Thoracic aorta (tissue), 2 donors: ENCODE data around the gene GMDS. TPM values are rescaled to one million over a fixed set of nuclear protein-coding genes. Genes with fewer than 3 reads are reported as not detected.

Experiments
- ATAC-seq: fragments of 150-250 bp; one replicate; pipeline ENCODE4 v1.8.0; 2017; ENCODE audit warnings: low read depth; ENCODE audit not compliant: insufficient number of reproducible peaks, low FRiP score
- DNase-seq: peaks from one replicate; pipeline ENCODE4 v3.0.0-alpha.2; 2020; ENCODE audit warnings: low spot score
- H3K27ac ChIP-seq, 2 donors: fragments of 200-600 bp; sonication (generic); 1 replicate in 1 of 2; 2 replicates in 1 of 2; pipeline ENCODE4 v1.5.1; 2016; ENCODE audit warnings: mild to moderate bottlenecking in 2 of 2, moderate library complexity in 2 of 2
- H3K27me3 ChIP-seq: fragments of 200-600 bp; sonication (generic); replicated peaks from 2 replicates; pipeline ENCODE4 v1.6.0; 2016; ENCODE audit warnings: mild to moderate bottlenecking; ENCODE audit not compliant: insufficient read depth
- H3K36me3 ChIP-seq: fragments of 200-600 bp; sonication (generic); one replicate; pipeline ENCODE4 v1.5.1; 2016
- H3K4me1 ChIP-seq, 2 donors: fragments of 200-600 bp; sonication (generic); 1 replicate in 1 of 2; 2 replicates in 1 of 2; pipeline versions ENCODE4 v1.5.1 to v1.6.0; 2016; ENCODE audit warnings: low read depth in 2 of 2, mild to moderate bottlenecking in 1 of 2; ENCODE audit not compliant: control insufficient read depth in 1 of 2
- H3K4me3 ChIP-seq: fragments of 200-600 bp; sonication (generic); 2 replicates; pipeline ENCODE4 v1.5.1; 2016; ENCODE audit warnings: mild to moderate bottlenecking
- H3K9me3 ChIP-seq: fragments of 200-600 bp; sonication (generic); 2 replicates; pipeline ENCODE4 v1.5.1; 2016
- total RNA-seq, 2 donors: library from RNA; depleted of rRNA; stranded (reverse); fragments of >200 nt; gene quantifications; one replicate each; pipeline versions ENCODE4 v1.1.0 to v1.2.3, GENCODE V29; 2016
- TF ChIP-seq, protein P1 (sequence below): fragments of 200-600 bp; sonication (generic); IDR thresholded peaks from one replicate; pipeline ENCODE4 v1.5.1; 2019; ENCODE audit warnings: antibody characterized with exemption

Gene GMDS
- total RNA-seq, 2 donors from 2014 or later: 87.8 to 87.9 TPM

DNA sequence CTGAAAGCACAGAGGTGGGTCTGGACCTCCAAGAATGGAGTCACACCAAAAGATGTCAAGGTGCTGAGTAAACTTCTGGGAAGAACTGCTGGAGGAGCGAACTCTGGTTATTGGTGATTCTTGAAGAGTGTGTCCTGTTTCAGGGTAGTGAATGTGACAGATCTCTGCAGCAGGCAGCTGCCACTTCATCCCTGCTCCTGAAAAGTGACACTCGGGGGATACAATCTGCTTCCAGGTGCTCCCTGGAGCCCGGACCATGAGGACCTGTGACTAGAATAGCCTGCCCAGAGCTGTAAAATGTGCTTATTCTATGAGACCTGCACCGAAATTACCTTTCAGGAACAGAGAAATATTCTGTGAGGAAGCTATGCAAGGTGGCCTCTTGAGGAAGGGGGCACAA lies 444.6 kb downstream of the GMDS start:
- DNase-seq (no peak), ATAC-seq (no peak)
- no peaks in the 10 kb centered on the region for H3K36me3 ChIP-seq
- no peak overlapping the region for H3K4me3 ChIP-seq
- H3K9me3 ChIP-seq: no peaks in the 10 kb centered on the region
- H3K4me1 ChIP-seq: peaks cover 0 to 68% of the 10 kb centered on the region in 2 donors
- TF ChIP-seq, protein P1, sequence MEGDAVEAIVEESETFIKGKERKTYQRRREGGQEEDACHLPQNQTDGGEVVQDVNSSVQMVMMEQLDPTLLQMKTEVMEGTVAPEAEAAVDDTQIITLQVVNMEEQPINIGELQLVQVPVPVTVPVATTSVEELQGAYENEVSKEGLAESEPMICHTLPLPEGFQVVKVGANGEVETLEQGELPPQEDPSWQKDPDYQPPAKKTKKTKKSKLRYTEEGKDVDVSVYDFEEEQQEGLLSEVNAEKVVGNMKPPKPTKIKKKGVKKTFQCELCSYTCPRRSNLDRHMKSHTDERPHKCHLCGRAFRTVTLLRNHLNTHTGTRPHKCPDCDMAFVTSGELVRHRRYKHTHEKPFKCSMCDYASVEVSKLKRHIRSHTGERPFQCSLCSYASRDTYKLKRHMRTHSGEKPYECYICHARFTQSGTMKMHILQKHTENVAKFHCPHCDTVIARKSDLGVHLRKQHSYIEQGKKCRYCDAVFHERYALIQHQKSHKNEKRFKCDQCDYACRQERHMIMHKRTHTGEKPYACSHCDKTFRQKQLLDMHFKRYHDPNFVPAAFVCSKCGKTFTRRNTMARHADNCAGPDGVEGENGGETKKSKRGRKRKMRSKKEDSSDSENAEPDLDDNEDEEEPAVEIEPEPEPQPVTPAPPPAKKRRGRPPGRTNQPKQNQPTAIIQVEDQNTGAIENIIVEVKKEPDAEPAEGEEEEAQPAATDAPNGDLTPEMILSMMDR: no peak
- no peaks in the 10 kb centered on the region for H3K27me3 ChIP-seq
- H3K27ac ChIP-seq: peak overlapping the region; percentile 81 to 89

DNA sequence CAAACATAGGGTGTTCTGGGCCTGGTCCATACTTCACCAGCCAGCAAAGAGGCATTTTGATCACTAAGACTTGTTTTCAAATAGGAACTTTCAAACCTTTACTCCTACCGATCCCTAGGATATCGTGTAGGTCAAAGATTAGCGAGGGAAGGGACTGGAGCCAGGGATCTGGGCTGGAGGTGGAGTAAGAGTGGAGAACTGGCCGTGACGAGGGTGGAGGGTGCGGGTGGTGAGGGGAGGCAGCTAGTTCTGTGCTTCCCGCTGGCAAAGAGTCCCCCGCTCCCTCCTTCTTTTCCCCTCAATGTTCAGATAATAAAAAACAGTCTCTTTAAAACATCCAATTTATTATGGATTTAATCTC lies 446.5 kb downstream of the GMDS start:
- DNase-seq: no peak
- Histone ChIP-seq H3K36me3 (no peaks in the 10 kb centered on the region), H3K27ac (peak overlapping the region; percentile 33 to 57), H3K27me3 (no peaks in the 10 kb centered on the region), H3K4me1 (peaks cover 0 to 56% of the 10 kb centered on the region in 2 donors), H3K4me3 (no peak overlapping the region), H3K9me3 (no peaks in the 10 kb centered on the region)
- ATAC-seq: no peak
- TF ChIP-seq, protein P1: no peak

DNA sequence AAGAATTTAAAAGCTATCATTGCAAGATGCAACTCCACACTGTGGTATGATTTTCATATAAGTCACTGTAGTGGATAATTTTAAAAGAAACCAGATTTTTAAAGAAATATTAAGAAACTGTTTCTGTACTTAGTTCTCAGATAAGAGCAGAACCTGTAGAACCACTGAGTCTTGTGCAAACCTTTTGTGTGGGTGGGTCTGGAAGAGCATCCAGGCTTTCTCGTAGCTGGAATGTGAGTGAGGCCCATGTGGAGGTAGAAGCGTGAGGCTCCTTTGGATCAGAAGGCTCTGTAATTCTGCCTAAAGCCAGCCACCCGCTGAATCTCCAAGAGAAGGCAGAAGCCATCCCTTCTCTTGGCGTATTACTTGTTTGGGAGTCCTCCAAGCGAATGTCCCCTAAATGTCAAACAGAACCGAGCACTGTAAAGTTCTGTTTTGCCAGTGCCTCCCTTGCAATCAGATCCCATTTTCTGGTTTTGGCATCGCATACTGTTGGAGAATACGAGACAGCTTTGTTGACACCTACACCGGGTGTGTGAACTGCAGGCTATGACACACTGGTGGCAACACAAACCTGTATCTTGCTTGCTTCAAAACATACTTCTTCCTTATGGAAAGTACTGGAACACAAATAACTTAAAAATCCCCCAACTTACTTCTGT lies 447.0 kb downstream of the GMDS start:
- TF ChIP-seq, protein P1: no peak
- H3K4me3 ChIP-seq: peak overlapping the region; percentile 4

DNA sequence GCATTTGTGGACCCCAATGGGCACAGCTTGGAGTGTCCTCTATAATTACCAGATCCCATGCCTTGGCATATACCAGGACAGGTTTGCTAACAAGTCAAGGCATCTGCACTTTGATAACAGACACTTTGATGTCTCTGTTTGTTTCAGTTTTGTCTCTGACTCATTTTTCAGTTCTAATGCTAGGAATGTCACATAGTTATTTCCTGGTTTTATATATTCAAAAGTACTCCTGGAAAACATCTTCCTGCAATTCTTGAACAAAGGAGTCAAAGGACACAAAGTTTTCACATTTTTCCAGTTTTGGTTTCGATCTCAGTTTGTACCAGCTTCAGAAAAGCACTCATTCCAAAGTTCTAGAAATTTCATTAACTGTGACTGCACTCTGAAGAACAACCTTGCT lies 447.6 kb downstream of the GMDS start:
- Histone ChIP-seq H3K27ac (peak overlapping the region; percentile 33 to 57), H3K27me3 (no peaks in the 10 kb centered on the region), H3K4me3 (peak overlapping the region; percentile 4), H3K4me1 (peaks cover 0 to 45% of the 10 kb centered on the region in 2 donors), H3K9me3 (no peaks in the 10 kb centered on the region), H3K36me3 (no peaks in the 10 kb centered on the region)
- TF ChIP-seq, protein P1: no peak
- DNase-seq: no peak
- ATAC-seq: no peak

More for the DNA sequence above, 447.0 kb downstream of the GMDS start:
- Histone ChIP-seq H3K27me3 (no peaks in the 10 kb centered on the region), H3K9me3 (no peaks in the 10 kb centered on the region), H3K36me3 (no peaks in the 10 kb centered on the region), H3K27ac (peak overlapping the region; percentile 33 to 57), H3K4me1 (peaks cover 0 to 51% of the 10 kb centered on the region in 2 donors)
- ATAC-seq (no peak), DNase-seq (no peak)

DNA sequence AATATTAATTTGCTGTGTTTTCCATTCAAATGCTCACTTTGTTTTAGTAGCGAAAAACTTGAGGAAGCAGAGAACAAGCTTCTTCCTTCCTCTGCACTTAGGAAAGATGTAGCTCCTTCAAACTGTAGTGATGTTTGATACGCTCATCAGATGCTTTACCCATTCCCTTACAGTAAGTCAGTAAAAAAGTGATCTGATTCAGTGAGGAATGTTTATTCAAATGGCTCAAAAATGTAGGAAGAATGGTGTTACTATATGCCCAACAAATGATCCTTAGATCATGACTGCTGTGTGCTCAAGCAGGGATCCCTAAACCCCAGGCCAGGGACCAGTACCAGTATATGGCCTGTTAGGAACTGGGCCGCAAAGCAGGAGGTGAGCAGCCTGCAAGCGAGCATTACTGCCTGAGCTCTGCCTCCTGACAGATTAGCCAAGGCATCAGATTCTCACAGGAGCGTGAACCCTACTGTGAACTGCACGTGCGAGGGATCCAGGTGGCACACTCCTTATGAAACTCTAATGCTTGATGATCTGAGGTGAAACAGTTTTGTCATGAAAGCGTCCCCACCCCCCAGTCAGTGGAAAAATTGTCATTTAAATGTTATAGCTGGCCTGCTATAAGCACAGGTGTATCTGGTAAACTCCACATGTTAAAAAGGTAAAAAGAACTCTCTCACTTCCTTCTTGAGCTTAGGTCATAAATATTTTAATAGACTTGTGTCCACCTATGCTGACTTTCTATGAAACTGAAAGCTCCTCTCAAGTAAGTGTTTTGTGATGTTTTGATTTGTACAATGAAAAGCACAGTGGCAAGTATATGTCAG lies 448.5 kb downstream of the GMDS start:
- H3K4me3 ChIP-seq: no peak overlapping the region
- peak overlapping the region in 1 of 2 donors; percentile 57 for H3K27ac ChIP-seq
- H3K27me3 ChIP-seq: no peaks in the 10 kb centered on the region
- no peak for DNase-seq
- H3K9me3 ChIP-seq: no peaks in the 10 kb centered on the region
- H3K4me1 ChIP-seq: peaks cover 0 to 36% of the 10 kb centered on the region in 2 donors
- H3K36me3 ChIP-seq: no peaks in the 10 kb centered on the region
- ATAC-seq: no peak
- TF ChIP-seq, protein P1: no peak
